ENCODE data around the gene PARL. TPM values are rescaled to one million over a fixed set of nuclear protein-coding genes. Genes with fewer than 3 reads are reported as not detected.
A peak's percentile ranks its signal among the peaks of the same experiment; 100 is the strongest.

Gene PARL
- total RNA-seq, 1 donor from 2014 or later, result 50.5 TPM

DNA sequence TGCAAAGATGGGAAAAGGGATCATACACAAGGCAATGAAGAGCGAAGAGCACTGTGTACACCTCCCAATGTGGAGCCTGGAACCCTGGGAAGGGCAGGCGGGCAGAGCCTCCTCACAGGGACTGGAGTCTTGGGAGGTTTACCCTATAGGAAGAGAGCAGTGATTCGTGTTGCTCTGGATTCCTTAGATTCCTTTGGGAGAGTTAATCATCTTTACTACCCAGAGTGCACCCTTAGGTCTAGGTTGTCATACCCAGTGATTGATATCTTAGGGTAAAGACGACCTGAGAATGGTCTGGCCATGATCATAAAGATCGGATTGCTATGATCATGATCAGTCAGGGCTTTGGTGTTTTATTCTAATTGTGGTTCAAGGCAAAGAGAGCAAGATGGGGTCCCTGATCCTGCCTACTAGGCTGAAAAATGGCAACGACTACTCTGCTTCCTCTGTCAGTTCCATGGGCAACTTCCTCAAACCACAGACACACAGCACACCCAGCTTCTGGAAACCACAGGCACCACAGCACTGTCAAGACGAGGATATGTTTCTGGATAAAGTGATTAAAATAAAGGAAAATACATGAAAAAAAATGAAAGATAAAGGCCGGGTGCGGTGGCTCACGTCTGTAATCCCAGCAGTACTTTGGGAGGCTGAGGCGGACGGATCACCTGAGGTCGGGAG is 38.9 kb downstream of the PARL start:
- ATAC-seq, result peak; percentile 15

DNA sequence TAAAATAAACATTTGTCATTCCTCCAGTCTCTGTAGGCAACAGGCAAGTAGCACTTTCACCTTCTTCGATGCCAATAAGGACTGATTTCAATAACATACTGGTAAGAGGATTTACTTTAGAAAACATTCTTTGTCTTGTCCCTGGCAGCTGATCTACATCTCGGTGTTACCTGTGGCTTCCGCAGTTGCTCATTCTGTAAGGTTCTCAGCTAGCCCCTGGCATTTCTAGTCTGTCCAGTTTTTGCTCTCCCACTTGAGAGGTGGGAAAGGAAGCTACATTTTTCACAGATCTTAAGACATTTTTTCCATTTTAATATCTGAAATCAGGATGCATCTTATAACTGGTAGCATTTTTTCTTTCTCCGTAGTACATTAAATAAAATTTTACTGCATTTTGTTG is 39.6 kb downstream of the PARL start:
- no peak for ATAC-seq

DNA sequence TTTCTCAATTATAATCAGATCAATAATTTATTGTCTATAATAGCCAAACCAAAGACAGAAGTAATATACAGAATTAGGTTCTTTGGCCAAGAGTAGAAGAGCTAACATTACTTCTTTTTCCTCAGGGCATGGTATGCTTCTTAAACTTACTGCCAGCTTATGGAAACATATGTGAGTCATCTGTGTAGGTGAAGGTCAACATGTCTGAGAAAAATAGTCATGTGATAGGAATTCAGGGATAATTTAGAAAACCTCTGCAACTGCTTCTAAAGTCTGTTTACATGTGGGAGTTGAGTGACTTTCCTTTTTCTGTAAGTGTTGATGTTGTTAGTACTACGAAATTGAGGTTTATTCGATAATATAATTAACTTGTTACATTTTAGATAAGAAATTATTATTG is 40.1 kb downstream of the PARL start:
- peak; percentile 84 for ATAC-seq

DNA sequence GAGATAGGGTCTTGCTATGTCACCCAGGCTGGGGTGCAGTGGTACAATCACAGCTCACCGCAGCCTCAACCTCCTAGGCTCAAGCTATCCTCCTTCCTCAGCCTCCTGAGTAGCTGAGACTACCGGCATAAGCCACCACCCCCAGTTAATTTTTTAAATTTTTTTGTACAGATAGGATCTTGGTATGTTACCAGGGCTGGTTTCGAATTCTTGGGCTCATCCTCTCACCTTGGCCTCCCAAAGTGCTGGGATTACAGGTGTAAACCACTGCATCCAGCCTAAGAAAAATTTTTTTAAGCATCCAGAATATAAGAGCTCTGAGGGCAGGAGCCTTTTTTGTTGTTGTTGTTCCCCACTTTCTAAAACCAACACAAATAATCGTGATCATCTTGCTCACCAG is 44.9 kb downstream of the PARL start:
- ATAC-seq, result no peak

DNA sequence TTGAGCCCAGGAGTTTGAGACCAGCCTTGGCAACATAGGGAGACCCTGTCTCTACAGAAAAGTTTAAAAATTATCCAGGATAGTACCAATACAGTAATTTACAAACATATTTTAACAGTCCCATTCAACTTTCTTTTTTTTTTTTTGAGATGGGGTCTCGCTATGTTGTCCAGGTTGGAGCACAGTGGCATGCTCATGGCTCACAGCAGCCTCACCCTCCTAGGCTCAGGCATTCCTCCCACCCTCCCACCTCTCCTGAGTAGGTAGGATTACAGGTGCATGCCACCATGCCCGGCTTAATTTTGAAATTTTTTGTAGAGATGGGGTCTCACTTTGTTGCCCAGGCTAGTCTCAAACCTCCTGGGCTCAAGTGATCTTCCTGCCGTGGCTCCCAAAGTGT is 46.8 kb downstream of the PARL start:
- ATAC-seq, result no peak

DNA sequence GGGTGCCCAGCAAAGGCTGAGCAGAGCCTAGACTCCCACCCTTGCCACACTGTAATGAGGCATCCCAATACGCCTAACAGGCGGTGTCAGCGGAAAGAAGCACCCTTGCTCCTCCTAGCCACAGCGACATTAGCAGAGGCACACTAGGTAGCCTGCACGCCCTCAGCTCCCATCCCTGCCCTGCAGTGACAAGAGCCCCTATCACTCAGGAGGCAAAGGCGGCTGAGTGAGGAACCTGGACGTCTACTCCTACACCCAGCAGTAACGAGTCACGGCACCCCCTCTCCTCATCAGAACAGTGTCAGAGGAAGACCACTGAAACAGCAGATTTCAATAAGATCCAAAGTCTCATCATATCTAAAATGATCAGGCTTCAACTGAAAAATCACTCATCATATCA is 47.3 kb downstream of the PARL start:
- no peak for ATAC-seq

DNA sequence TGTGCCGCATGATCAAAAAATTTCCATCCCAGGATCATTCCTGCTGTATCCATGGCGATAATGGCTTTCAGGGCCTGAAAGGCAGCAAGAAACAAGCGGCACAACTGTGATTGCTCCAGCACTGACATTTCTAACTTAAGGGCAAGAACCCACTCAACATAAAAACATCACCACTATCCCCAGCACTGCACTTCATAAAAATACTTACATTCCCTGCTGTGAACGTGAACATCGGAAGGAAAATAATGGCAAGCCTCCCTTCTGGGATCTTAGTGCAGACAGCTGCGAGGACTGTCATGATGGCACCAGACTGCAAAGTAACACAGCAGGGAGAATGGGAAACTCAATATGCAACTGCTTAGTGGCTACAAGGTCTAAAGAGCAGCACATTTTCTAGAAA is 51.2 kb downstream of the PARL start:
- ATAC-seq, result no peak

DNA sequence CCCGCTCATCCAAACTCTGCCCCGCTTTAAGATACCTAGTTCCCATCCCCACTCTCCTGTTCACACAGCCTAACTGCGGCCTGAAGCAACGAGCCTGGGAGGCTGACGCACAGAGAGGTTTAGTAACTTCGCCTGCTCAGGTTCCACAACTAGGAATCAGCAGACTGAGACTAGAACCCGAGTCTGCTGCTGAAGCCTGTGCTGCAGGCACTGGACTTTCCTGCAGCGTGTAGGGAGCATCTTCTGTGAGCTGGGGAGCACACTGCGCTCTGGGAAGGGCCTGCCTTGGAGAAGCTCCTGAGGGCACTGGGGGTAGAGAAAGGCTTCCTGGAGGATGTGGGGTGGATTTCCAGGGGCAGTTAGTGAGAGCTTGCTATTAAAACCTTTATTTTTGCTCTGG is 54.5 kb downstream of the PARL start:
- no peak for ATAC-seq

DNA sequence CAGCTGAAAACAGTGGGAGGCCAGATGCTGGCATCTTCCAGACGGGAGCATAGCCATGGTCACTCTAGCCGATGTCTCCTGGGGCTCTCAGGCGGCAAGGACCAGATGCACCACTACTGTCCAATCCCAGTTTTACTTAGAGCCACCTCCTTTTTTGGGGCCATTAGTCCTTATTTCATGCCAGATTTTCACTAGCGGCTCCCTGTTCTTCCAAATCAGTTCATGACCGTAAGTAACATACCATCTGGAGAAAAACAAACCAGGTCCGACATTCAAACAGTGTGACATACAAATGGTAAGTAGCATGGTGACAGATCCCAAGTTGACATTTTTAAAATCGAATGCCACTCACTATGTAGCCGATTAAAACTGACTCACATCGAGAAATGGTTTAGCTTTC is 55.2 kb downstream of the PARL start:
- ATAC-seq, result no peak

DNA sequence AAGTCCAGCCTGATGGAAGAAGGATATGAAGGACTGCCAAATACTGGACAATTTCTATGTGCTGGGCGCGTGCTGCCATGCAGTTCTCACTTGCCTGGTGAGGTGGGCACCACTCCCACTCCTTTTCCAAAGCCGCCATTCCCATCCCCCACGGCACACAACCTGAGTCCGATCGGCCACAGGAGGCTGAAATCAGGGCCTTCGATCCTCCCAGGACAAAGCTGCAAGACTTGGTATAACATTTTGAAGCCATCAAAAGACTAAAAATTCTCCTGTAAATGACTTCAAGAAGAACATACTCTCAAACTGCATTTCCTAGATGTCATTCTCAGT is 56.2 kb downstream of the PARL start:
- ATAC-seq, result no peak

DNA sequence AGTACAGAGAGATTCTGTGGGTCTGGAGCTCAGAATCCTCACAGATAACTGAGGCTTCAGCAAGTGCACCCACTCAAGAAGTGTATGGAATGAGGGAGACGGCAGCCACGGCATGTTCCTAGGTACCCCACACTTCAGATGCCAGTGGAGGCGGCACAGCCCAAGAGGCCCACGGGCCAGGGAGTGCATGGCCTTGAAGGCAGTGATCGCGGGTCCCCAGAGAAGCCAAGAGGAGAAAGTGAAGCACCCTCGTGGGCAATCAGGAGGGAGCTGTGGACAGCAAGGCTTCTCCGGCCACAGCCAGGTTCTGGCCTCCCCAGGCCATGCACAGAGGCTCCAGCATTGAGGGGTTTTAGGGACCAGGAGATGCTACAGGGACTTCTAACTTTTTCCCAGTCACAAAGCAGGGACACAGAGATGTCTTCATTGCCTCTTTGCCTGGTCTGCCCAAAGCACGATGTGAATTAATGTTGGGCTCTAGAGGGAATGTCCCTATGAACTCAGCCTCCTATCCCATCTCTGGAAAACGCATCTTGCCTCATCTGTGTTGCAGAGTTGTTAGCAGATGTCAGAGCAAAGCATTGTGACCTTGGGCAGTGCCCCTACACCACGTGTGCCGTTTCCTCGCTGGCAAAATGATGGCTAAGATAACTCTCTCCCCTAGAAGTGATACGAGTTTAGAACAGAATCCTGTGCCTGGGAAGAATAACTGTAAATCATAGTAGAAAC is 56.7 kb downstream of the PARL start:
- no peak for ATAC-seq

DNA sequence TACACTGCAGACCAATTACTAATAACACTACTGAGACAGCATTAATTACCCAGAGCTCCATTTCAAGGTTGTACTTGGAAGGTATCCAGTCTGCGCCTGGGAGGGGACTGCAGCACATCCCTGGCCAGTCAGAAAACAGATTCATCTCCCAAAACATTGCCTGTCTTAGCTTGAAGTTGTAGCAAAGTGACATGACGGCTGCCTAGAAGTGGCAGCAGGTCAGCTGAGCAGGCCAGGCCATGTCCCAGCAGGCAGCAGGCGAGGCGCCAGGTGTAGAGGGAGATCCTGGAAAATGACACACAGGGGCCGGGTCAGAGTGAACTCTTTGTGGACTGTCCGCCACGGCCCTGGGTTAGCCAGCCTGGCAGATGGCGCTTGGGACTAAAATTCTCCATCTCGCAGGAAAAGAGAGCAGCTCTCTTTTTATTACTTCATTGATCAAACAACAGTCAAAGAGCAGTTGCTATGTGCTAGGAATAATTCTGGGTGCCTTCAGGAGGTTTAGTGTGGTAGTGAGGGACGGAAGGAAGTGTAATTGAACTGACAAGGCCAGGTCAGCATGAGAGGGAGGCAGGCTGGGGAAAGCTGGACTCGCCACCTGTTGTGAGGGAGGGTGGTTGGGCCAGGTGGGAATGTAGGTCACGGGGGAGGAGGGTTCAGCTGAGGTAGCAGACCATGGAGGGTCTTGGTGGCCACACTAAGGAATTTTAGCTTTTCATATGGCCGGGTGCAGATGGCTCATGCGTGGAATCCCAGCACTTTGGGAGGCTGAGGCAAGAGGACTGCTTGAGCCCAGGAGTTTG is 58.0 kb downstream of the PARL start:
- ATAC-seq, result peak; percentile 70

DNA sequence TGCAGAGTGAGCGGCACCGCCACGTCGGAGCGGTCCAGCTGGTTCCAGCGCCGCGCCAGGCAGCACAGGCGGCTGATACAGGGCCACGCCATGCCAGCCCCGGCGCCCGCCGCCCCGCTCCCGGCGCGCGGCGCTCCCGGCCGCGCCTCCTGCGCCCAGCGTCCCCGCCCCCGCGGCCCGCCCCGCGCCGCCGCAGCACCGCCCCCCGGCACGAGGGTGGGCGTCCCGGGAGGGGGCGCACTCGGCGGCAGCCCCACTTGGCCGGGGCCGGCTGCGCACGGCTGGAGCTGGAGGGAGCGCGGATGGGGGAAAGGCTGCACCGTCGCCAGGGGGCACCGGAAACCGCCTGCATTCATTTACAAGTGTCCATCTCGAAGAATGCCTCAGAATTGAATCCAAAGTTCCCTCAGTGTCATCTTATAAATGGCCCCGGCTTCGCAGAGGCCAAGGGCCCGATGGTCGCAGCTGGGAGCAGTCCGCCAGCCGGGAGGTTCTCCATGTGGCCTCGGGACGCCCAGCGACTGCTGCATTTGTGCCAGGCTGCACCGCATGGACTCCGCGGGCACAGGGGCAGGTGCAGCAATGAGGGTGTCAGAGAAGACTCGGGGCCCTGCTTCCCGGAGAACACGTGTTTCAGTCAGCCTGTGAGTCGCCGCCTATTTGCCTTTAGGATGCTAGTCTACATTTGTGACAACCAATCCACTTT is 59.1 kb downstream of the PARL start, which contains the start of gene MAP6D1:
MAP6D1 (minus strand) TSS at position 122 of the 706 bp plus-strand sequence; CDS start at position 92, 30 bp downstream.
- ATAC-seq, result peak; percentile 60

DNA sequence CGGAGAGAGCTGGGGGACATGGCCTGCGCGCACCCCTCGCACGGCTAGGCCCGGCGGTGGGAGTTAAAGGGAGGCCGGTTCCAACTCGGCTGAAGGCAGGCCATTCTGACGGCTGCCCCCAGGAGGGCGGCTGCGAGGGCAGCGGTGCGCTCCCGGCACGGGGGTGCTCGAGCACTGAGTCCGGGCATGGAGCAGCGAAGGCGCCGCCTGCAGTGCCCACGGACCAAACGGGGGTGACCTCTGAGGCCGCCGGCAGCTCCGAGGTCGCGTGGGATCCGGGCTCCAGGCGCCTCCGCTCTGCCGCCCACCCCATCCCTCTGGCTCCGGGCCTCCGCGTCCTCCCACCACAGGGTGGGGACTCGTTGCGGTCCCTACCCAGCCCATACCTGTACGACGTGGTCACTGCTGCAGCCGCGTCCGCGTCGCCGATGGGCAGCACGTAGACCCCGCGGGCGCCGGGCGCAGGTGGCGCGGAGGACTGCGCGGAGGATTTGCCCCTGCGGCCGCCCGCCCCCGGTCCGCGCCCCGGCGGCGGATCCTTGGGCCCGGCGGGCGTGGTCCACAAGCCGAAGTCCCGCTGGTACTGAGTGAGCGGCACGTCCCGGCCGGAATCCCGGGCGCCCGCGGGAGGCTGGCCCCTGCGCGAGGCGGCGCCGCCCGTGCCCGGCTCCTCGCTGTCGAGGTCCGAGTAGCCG is 59.8 kb downstream of the PARL start:
- ATAC-seq, result peak; percentile 32

DNA sequence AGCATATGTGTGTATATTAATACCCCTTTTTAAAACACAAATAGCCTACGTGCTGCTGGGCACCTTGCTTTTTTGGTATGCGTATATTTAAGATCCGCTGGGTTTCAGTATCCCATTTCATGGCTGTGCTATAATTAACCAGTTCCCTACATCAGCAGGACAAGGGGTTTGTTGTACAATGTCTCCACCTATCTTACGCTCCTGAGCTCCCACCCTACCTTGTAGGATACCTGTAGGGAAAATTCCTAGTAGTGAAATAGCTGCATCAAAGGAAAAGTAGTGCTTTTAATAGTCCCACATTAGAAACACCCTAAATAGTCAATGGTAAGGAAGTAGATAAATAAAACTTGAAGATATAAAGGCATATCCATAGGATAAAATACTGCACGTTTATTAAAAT is 60.7 kb downstream of the PARL start:
- ATAC-seq, result no peak

DNA sequence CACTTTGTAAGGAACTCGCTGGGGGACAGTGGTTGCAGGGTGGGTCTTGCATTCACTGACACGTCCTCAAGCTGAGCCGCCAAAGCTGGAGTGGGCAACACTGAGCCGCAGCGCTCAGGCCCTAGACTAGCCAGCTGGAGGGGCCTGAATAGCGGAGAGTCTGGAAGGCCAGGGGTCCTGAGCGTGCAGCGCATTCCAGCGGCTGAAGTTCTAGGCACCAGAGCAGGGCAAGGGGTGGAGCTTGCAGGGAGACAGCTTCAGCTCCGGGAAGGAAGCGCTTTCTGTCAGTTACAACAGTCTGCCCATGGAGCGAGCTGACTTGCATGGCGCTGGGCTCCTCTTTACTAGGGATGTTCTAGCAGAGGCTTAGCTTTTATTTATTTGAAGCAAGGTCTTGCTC is 62.0 kb downstream of the PARL start:
- ATAC-seq, result no peak

DNA sequence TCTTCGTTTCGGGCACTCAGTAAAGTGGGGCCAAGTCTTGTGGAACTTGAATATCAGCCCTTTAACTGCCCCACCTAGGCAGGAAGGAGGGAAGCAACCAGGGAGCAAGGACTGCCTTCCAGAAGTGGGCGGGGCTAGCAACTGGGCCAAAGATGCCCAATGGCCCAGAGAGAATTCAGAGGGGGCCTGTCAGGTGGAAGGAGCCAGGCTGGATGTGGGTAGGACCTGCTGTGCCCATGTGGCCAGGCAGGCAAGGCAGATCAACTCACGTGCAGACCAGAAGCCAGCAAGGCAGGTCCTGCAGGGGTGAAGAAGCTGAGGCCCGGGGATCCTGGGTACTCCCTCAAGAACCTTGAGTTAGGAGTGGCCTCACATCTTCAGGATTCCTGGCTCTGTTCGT is 64.8 kb downstream of the PARL start:
- peak; percentile 32 for ATAC-seq

DNA sequence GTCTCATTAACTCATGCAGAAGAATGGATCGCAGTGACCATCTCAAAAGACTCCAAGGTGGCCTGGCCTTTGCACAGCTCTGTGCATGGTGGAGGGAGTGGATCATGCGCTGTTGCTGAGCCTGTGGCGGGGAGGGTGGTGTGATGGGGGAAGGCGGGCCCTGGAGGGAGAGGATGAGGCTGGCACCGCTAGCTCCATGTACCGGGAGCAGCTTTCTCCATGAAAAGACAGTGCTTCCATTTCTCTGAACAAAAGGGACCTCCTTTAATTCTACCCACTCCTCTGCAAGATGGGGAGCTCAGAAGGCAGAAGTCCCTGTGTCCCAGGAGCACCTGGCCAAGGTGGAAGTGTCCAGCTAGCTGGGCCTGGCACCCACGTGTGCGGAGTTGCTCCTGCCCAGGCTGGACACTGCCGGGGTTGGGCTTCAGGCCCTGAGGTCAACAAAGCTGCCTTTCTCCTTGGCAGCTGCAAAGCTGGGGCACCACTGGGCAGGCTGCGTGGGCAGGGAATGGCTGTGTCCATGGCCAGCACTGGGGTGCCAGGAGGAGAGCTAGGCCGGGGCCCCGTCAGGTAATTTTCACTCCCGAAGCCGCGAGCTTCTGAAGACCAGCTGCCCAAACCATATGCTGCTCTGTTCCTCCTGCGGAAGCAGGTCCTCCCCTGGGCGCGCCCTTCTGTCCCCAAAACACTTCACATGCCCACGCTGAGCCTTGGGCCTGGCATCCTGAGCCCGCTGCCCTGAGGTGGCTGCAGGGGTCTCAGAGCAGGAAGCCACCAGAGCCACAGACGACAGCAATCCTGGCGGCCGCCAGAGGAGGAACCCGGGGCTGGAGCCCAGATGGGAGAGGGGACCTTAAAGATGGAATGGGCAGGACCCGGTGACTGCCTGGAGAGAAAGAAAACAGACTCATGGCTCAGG is 65.7 kb downstream of the PARL start:
- ATAC-seq, result no peak

DNA sequence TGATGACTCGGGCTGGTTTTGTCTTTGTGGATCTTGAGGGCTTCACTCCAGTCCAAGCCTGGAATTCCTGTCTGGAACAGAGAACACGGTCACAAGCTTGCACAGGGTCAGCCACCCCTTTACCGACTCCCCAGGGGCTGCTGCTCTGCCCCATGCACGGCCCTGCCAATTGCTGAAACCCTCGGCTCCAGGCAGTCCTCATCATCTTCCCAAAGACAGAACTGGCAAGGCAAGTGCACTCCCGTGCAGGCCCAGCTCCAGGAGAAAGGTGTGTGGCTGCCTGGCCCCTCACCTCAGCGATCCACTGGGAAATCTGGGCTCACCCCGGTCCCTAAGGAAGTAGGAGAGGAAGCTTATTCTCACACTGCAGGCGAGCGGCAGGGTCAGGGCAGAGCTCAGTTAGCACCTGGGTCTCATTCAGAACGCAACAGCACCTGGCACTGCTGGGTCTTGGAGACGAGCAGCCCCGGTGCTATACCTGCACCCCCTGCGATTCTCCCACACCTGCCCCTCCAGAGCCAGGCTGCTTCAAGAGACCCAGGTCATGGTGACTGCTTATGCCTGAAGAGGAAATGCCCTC is 66.5 kb downstream of the PARL start:
- no peak for ATAC-seq

DNA sequence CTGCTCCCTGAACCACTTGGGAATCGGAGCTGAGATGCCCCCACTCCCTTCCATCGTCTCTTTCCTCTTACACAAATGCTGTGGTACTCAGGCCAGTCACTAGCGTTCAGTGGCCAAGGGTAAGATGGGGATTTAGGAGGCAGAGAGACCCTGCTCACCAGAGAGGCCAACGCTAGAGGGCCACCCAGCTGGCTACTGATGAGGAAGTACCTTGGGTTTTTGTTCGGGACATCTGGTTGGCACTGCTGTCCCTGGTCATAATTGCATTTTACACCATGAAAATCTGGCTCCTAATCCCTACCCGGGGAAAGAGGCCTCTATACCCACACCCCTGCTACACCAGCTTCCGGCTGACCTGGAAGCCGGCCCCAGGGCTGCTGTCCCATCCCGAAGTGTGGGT is 67.0 kb downstream of the PARL start:
- no peak for ATAC-seq
